Measurements from ENCODE around the gene PFKFB1. TPM values are rescaled to one million over a fixed set of nuclear protein-coding genes. Genes with fewer than 3 reads are reported as not detected.
"Not testable (repeated sequence)": the region's sequence is repeated elsewhere in the genome, so short reads cannot be mapped to it uniquely, and the experiment has no call there.

Gene PFKFB1
- total RNA-seq, 4 donors from 2014 or later, result 0.15 TPM; not detected in 3

DNA sequence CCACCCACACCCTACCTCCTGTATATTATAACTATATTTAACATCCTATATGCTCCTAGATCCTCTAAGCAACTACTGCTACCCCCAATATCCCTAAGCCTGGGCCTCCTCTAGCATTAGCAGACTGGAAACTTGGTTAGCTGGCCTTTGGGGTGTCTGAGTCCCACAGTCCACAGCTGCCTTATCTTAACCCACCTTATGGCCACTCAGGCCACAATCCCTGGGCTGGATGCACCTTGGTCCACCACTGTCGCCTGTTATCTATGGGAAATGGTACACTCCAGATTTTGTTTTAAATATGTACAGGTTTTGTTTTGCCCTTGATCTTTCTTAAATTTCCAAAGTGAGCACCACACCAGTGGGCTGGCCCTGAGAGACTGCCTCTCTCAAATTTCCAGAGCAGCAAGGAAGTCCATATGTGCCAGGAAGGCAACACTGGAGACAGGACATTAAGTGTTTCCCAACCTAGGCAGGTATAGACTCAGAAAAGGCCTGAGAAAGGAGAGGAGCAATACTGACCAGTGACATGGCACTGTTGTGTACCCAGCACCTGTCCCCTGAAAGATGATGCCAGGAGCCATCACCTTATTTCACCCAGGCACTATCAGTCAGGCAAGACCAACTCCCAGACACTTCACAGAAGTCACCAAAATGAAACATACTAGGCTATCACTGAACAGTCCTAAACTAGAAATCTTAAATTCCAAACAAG lies 921 bp downstream of the PFKFB1 start:
- Histone ChIP-seq H3K4me3 (no peak overlapping the region), H3K36me3 (no peaks in the 10 kb centered on the region), H3K4me1 (no peaks in the 10 kb centered on the region), H3K27me3 (no peaks in the 10 kb centered on the region), H3K27ac (no peak overlapping the region), H3K9me3 (no peaks in the 10 kb centered on the region)
- TF ChIP-seq, protein P1, sequence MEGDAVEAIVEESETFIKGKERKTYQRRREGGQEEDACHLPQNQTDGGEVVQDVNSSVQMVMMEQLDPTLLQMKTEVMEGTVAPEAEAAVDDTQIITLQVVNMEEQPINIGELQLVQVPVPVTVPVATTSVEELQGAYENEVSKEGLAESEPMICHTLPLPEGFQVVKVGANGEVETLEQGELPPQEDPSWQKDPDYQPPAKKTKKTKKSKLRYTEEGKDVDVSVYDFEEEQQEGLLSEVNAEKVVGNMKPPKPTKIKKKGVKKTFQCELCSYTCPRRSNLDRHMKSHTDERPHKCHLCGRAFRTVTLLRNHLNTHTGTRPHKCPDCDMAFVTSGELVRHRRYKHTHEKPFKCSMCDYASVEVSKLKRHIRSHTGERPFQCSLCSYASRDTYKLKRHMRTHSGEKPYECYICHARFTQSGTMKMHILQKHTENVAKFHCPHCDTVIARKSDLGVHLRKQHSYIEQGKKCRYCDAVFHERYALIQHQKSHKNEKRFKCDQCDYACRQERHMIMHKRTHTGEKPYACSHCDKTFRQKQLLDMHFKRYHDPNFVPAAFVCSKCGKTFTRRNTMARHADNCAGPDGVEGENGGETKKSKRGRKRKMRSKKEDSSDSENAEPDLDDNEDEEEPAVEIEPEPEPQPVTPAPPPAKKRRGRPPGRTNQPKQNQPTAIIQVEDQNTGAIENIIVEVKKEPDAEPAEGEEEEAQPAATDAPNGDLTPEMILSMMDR (IDR thresholded peaks at IDR 0.05), result no peak
- TF ChIP-seq POLR2AphosphoS5 (IDR thresholded peaks at IDR 0.05) (no peak), POLR2A (IDR thresholded peaks at IDR 0.05) (no peak), EP300 (IDR thresholded peaks at IDR 0.05) (no peak)
- no peak for ATAC-seq
- WGBS, 2 donors (ENCODE audit: low coverage in 1 of 2), result 100% methylated on average over 1 of the region's 1 CpG; no CpG with 5 or more reads in 1 of the 2 donors

DNA sequence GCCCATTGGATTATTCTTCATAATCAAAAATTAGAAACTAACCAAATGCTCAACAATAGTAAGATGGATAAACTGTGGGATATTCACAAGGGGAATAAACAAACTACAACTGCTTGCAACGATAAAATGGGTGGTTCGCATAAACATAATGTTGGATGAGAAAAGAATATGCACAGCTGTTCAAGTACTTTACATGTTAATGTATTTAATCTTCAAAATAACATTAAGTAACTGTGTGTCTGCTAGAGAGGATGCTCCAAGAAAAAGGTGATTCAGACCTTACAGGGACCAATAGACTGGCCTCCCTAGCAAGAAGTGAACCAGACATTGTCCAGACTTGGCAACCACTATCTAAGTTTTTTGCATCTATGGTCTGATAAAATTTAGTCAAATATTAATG lies 2.3 kb downstream of the PFKFB1 start:
- ATAC-seq, result no peak
- 72 to 83% methylated on average over 2 of the region's 2 CpGs for WGBS, 2 donors (ENCODE audit: low coverage in 1 of 2)
- H3K4me3 ChIP-seq, result no peak overlapping the region
- no peak overlapping the region for H3K27ac ChIP-seq
- TF ChIP-seq, protein P1 (IDR thresholded peaks at IDR 0.05), result no peak
- TF ChIP-seq POLR2A (IDR thresholded peaks at IDR 0.05) (no peak), EP300 (IDR thresholded peaks at IDR 0.05) (no peak), POLR2AphosphoS5 (IDR thresholded peaks at IDR 0.05) (no peak)
- H3K27me3 ChIP-seq, result no peaks in the 10 kb centered on the region
- no peaks in the 10 kb centered on the region for H3K4me1 ChIP-seq
- no peaks in the 10 kb centered on the region for H3K9me3 ChIP-seq
- H3K36me3 ChIP-seq, result no peaks in the 10 kb centered on the region

DNA sequence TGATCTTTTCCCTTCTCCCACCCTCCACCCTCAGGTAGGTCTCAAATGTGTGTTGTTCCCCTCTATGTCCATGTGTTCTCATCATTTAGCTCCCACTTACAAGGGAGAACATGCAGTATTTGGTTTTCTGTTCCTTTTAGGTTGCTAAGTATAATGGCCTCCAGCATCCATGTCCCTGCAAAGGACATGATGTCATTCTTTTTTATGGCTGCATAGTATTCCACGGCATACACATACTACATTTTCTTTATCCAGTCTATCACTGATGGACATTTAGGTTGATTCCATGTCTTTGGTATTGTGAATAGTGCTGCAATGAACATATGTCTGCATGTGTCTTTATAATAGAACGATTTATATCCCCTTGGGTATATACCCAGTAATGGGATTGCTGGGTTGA lies 10.7 kb downstream of the PFKFB1 start:
- not testable (repeated sequence) for H3K27ac ChIP-seq, ATAC-seq, H3K9me3 ChIP-seq, H3K27me3 ChIP-seq, H3K4me1 ChIP-seq, H3K36me3 ChIP-seq, H3K4me3 ChIP-seq
- WGBS, 2 donors (ENCODE audit: low coverage in 1 of 2), result 78 to 90% methylated on average over 2 of the region's 2 CpGs

DNA sequence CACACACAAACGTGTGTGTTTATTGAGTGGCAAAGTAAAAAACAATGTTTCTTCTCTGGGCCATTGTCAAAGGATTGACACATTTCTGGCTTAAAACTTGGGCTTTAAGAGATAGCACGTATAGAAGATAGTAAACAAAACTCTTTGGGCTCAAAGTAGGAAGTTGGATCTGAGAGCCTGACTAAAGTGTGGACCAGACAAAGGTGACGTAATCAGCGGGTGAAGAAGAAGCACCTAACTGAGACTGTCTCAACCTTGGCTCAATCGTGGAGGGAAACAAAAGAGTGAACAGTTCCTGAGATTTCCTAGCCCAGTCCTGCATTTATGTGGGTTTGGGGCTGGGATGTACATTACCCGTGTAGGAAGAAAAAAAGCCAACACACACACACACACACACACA lies 13.7 kb downstream of the PFKFB1 start:
- Histone ChIP-seq H3K4me1 (no peaks in the 10 kb centered on the region), H3K27me3 (no peaks in the 10 kb centered on the region), H3K9me3 (no peaks in the 10 kb centered on the region), H3K36me3 (no peaks in the 10 kb centered on the region), H3K4me3 (no peak overlapping the region), H3K27ac (no peak overlapping the region)
- no peak for ATAC-seq
- WGBS, 2 donors (ENCODE audit: low coverage in 1 of 2), result 72% methylated on average over 3 to 5 of the region's 6 CpGs
- TF ChIP-seq POLR2A (IDR thresholded peaks at IDR 0.05) (no peak), EP300 (IDR thresholded peaks at IDR 0.05) (no peak), POLR2AphosphoS5 (IDR thresholded peaks at IDR 0.05) (no peak)
- TF ChIP-seq, protein P1 (IDR thresholded peaks at IDR 0.05), result no peak

DNA sequence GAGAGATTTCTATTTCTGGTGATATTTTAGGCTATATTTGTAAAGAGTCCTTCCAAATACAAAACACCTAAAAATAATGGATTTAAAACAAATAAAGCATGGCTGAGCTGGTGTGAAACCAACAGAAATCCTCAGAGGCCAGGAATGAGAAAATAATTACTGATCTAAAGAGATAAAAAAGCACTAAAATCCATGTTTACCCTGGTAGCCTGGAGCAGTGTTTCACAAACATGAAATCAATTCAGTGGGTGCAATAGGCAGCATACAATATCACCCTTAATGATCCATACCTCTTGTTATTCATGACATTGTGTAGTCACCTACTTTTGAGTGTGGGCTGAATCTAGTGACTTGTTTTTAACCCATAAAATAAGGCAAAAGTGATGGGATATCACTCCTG lies 14.6 kb downstream of the PFKFB1 start:
- no peak overlapping the region for H3K4me3 ChIP-seq
- H3K4me1 ChIP-seq, result no peaks in the 10 kb centered on the region
- TF ChIP-seq EP300 (IDR thresholded peaks at IDR 0.05) (no peak), POLR2A (IDR thresholded peaks at IDR 0.05) (no peak), POLR2AphosphoS5 (IDR thresholded peaks at IDR 0.05) (no peak)
- TF ChIP-seq, protein P1 (IDR thresholded peaks at IDR 0.05), result no peak
- no peaks in the 10 kb centered on the region for H3K36me3 ChIP-seq
- H3K27me3 ChIP-seq, result no peaks in the 10 kb centered on the region
- no peak for ATAC-seq
- no peak overlapping the region for H3K27ac ChIP-seq
- H3K9me3 ChIP-seq, result no peaks in the 10 kb centered on the region

All from gastroesophageal sphincter (tissue), 4 donors.